GM12873 (cell line): Measurements from ENCODE around the gene BTBD9.

Experiments used
- TF ChIP-seq, protein P1 (sequence below): IDR thresholded peaks from 2 replicates; pipeline ENCODE4 v1.5.1; 2012; ENCODE audit warnings: low read depth, mild to moderate bottlenecking, moderate library complexity, low read length, control low read depth; ENCODE audit not compliant: insufficient read depth; ENCODE audit errors: missing control alignments

The BTBD9 gene

DNA sequence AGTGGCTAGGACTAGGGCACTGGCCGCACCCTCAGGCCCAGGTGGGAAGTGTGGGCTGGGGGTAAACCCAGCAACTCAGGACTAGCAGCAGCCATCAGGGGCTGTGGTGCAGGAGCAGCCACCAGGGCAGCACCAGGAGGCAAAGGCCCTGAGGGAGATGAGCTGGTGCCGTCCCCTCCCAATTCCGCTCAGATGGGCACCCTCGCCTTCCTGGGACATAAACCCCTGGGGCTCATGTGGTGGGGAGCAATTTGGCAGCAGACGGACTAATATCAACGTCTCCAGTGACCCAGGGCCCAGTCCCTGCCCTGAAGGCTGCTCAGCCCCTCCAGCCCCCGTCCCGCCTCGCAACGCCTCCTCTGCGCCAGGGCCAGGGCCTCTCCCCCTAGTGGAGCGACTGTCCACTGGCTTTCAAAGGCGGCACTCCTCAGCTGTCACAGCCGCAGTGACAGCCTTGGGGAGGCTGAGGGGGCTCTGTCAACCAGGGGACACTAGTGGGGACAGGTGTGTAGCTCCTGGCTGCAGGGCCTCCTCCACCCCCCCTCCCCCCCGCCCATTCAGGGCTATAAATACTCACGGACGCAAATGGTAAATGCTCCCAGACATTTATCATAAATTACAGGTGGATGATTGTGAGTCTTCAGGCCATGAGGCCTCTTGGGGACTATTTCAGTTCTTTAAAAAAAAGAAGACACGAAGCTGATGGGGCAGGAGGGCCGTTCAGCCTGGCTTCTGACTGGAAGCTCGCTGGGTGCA lies 470.3 kb downstream of the BTBD9 start:
- TF ChIP-seq, protein P1, sequence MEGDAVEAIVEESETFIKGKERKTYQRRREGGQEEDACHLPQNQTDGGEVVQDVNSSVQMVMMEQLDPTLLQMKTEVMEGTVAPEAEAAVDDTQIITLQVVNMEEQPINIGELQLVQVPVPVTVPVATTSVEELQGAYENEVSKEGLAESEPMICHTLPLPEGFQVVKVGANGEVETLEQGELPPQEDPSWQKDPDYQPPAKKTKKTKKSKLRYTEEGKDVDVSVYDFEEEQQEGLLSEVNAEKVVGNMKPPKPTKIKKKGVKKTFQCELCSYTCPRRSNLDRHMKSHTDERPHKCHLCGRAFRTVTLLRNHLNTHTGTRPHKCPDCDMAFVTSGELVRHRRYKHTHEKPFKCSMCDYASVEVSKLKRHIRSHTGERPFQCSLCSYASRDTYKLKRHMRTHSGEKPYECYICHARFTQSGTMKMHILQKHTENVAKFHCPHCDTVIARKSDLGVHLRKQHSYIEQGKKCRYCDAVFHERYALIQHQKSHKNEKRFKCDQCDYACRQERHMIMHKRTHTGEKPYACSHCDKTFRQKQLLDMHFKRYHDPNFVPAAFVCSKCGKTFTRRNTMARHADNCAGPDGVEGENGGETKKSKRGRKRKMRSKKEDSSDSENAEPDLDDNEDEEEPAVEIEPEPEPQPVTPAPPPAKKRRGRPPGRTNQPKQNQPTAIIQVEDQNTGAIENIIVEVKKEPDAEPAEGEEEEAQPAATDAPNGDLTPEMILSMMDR = no peak

DNA sequence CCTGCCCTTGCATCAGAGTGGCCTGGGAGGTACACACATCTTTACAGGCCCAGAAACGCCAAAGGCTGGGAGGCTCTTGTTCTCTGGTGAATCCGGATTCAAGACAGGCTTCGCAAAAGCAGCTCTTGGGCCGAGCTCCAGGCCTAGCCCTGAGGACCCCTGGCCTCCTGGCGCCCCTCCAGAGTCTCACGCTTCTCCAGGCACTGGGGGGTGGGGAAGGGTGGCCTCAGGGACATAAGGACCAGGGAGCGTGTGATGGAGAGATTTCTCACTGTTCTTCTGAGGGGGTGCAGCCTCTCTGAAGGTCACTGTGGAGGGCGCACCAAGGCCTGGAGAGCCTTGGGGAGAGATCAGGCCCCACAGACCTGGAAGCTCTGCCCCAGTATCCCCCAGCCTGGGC lies 471.0 kb downstream of the BTBD9 start:
- TF ChIP-seq, protein P1 = no peak

DNA sequence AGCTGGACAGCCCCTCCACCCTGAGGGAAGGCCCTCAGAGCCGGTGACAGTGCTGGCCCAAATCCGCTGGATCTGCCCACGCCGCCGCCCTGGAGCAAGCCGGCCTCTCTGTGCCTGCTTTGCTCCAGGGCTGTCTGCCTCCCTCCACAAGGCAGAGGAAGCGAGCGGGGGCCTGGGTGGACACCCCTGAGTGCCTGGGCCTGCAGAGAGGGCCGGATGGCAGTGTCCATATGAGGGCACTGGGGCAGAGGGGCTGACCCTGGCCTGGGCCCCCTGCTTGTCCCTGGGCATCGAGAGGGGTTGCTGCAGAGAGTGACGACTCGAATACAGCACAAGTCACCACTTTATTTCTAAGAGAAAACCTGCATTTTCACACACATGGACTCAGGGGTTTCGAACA lies 471.6 kb downstream of the BTBD9 start:
- TF ChIP-seq, protein P1 = no peak

DNA sequence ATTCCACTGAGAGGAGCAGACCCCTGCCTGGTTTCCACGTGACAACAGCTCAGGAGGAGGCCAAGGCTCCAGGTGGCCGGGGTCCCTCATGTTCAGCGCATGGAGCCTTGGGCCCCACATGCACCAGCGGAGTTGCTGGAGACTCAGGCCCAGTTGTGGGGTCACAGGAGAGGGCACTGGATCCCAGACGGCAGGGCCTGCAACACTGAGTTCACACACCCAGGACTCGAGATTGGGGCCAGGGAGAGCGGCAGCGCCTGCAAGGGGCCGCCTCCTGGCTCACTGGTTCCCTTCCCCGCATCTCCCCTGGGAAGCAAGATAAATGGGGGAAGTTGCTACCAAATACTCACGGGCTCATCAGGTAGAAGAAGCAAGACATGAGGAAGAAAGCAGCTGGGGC lies 472.1 kb downstream of the BTBD9 start:
- TF ChIP-seq, protein P1 = no peak

DNA sequence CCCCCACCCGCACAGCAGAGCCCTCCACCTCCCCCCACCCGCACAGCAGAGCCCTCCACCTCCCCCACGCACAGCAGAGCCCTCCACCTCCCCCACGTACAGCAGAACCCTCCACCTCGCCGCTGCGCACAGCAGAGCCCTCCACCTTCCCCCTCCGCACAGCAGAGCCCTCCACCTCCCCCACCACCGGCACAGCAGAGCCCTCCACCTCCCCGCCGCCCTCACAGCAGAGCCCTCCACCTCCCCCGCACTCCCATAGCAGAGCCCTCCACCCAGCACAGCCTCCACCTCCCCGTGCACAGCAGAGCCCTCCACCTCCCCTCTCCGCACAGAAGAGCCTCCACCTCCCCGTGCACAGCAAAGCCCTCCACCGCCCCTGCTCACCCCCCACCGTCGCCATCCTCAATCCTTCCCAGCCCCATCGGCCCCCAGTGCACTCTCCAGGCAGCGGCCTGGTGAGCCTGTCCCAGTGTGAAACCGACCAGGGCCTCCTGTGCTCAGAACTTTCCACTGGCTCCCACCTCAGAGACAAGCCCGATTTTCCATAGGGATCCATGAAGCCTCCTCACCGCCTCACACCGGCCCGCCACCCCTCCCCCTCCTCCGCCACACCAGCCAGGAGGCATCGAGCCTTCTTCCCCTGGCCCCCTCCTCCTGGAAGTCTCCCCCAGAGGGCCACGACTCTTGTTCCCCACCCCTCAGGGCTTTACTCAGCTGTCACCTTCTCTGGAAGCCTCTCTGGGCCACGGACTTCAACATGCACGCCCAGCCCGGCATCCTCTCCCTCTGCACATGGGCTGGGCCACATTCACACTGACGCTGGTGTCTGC lies 473.1 kb downstream of the BTBD9 start:
- TF ChIP-seq, protein P1 = no peak

DNA sequence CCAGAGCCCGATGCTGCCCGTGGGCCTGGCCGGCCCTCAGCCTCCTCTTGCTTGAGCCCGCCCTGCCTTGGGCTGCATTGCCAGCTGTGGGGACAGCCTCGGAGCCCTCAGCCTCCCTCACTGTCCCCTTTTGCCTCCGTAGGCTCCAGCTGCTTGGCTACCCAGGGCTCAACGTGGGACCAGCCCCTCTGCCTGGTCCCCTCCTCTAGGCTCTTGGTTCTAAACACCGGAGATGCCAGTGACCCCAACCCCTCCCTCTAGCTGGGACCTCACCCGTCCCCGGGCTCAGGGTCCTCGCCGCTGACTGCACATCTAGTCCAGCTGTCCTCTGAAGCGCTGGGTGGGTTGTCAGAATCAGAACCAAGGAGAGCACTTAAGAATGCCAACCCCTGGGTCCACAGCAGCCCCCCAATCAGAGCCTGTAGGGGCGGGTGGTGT lies 475.0 kb downstream of the BTBD9 start:
- TF ChIP-seq, protein P1 = no peak

- TF ChIP-seq, protein P1 = no peak
Observed at GRCh38 chr6:38164131-38164481, 475.6 kb downstream of the BTBD9 start.
